Erythroblast (primary cell): ENCODE data around the gene CFAP300.

Experiments
- DNase-seq, 2 experiments: peaks; one replicate each; lab custom pipeline; 2025; lab: John Stamatoyannopoulos, UW
- GATA1 ChIP-seq: IDR thresholded peaks from 2 replicates; pipeline ENCODE4 v1.6.1; 2011; ENCODE audit warnings: low read depth, mild to moderate bottlenecking, control low read depth, low read length, moderate library complexity
- POLR2A ChIP-seq: IDR thresholded peaks from 2 replicates; pipeline ENCODE4 v1.6.1; 2011; ENCODE audit warnings: mild to moderate bottlenecking, low read length

CFAP300 gene

GRCh38 chr11:102046841-102047240, 396 bp upstream of the CFAP300 start:
- no peak for DNase-seq

GRCh38 chr11:102050927-102051575, 3.8 kb downstream of the CFAP300 start:
- no peak for DNase-seq
- TF ChIP-seq POLR2A (no peak), GATA1 (no peak)

More at GRCh38 chr11:102046841-102047240, 396 bp upstream of the CFAP300 start:
- no peak for TF ChIP-seq POLR2A
- no peak for TF ChIP-seq GATA1

GRCh38 chr11:102061276-102061675, 14.0 kb downstream of the CFAP300 start:
- no peak for TF ChIP-seq POLR2A
- TF ChIP-seq GATA1, result no peak
- DNase-seq, result no peak

- no peak for TF ChIP-seq POLR2A
- TF ChIP-seq GATA1, result no peak
- no peak for DNase-seq
Measured at GRCh38 chr11:102062106-102062505, 14.9 kb downstream of the CFAP300 start.

- DNase-seq, result no peak
- TF ChIP-seq POLR2A (no peak), GATA1 (no peak)
Measured at GRCh38 chr11:102064316-102064715, 17.1 kb downstream of the CFAP300 start.

- DNase-seq, result no peak
- TF ChIP-seq POLR2A, result no peak
- TF ChIP-seq GATA1, result no peak
Measured at GRCh38 chr11:102070766-102071165, 23.5 kb downstream of the CFAP300 start.

GRCh38 chr11:102071497-102072472, 24.5 kb downstream of the CFAP300 start:
- DNase-seq, result no peak
- no peak for TF ChIP-seq POLR2A
- no peak for TF ChIP-seq GATA1

GRCh38 chr11:102073253-102073652, 26.0 kb downstream of the CFAP300 start:
- no peak for TF ChIP-seq GATA1
- no peak for DNase-seq

GRCh38 chr11:102079625-102080024, 32.4 kb downstream of the CFAP300 start:
- TF ChIP-seq POLR2A, result no peak
- DNase-seq, result no peak

- no peak for DNase-seq
- TF ChIP-seq POLR2A (no peak), GATA1 (no peak)
Measured at GRCh38 chr11:102081313-102081712, 34.1 kb downstream of the CFAP300 start.

- no peak for DNase-seq
- TF ChIP-seq GATA1 (no peak), POLR2A (no peak)
Measured at GRCh38 chr11:102085864-102086551, 38.8 kb downstream of the CFAP300 start.

GRCh38 chr11:102097186-102097585, 49.9 kb downstream of the CFAP300 start:
- DNase-seq, result no peak
- TF ChIP-seq GATA1 (no peak), POLR2A (no peak)

GRCh38 chr11:102099755-102100154, 52.5 kb downstream of the CFAP300 start:
- no peak for DNase-seq
- TF ChIP-seq POLR2A, result no peak
- no peak for TF ChIP-seq GATA1

GRCh38 chr11:102108734-102109440, 61.6 kb downstream of the CFAP300 start:
- TF ChIP-seq POLR2A (no peak), GATA1 (no peak)
- no peak for DNase-seq
